OCI-LY7 (cell line): ENCODE results near the gene RCL1. TPM values are rescaled to one million over a fixed set of nuclear protein-coding genes. Genes with fewer than 3 reads are reported as not detected.
"Not testable (repeated sequence)": the region's sequence is repeated elsewhere in the genome, so short reads cannot be mapped to it uniquely, and the experiment has no call there.

Experiments
- BruUV-seq: library from RNA; stranded (reverse); fragments of 400-500 nt; replicated peaks from 2 replicates; lab custom pipeline; 2021; lab: Mats Ljungman, UMichigan
- CTCF ChIA-PET: fragments of 300-600 bp; sonication (Branson Sonifier 250); formaldehyde crosslinking; loops from one replicate; lab custom pipeline; 2022; ENCODE audit warnings: antibody characterized with exemption; ENCODE audit not compliant: unreplicated experiment; lab: Charles Lee
- POLR2A ChIA-PET: fragments of 300-600 bp; sonication (Branson Sonifier 250); formaldehyde crosslinking; loops from one replicate; lab custom pipeline; 2022; ENCODE audit warnings: antibody characterized with exemption; lab: Charles Lee
- DNase-seq: peaks from one replicate; pipeline ENCODE4 v3.0.0-alpha.2; 2015; ENCODE audit warnings: low spot score
- H2AFZ ChIP-seq: fragments of 200-600 bp; sonication (generic), shearing (Covaris generic); 2 replicates; pipeline ENCODE4 v1.6.1; 2014; ENCODE audit warnings: mild to moderate bottlenecking, antibody characterized with exemption, low read length, moderate library complexity
- H3K27ac ChIP-seq: fragments of 200-600 bp; sonication (generic); 2 replicates; pipeline ENCODE4 v1.5.1; 2014; ENCODE audit warnings: mixed run types, low read depth, mild to moderate bottlenecking, moderate library complexity, low read length, inconsistent platforms; ENCODE audit not compliant: poor library complexity, severe bottlenecking
- H3K36me3 ChIP-seq: fragments of 200-600 bp; sonication (generic); 2 replicates; pipeline ENCODE4 v1.6.1; 2014; ENCODE audit warnings: mild to moderate bottlenecking, antibody characterized with exemption, low read length, moderate library complexity, mixed read lengths; ENCODE audit not compliant: insufficient read depth
- H3K4me1 ChIP-seq: fragments of 200-600 bp; sonication (generic); 2 replicates; pipeline ENCODE4 v1.5.1; 2014; ENCODE audit warnings: mild to moderate bottlenecking, low read length; ENCODE audit not compliant: insufficient read depth, poor library complexity, severe bottlenecking
- H3K4me2 ChIP-seq: fragments of 200-600 bp; sonication (generic); 2 replicates; pipeline ENCODE4 v1.6.1; 2014; ENCODE audit warnings: mild to moderate bottlenecking, low read length
- H3K4me3 ChIP-seq: fragments of 200-600 bp; sonication (generic); 2 replicates; pipeline ENCODE4 v1.5.1; 2014; ENCODE audit warnings: mild to moderate bottlenecking, low read depth, low read length; ENCODE audit not compliant: poor library complexity, severe bottlenecking
- H3K79me2 ChIP-seq: fragments of 200-600 bp; sonication (generic); 2 replicates; pipeline ENCODE4 v1.6.1; 2016; ENCODE audit warnings: low read depth, mild to moderate bottlenecking, low read length, moderate library complexity, mixed read lengths; ENCODE audit not compliant: insufficient read depth
- H3K9me2 ChIP-seq: fragments of 200-600 bp; sonication (generic); 2 replicates; pipeline ENCODE4 v1.6.1; 2016; ENCODE audit warnings: mild to moderate bottlenecking, low read length, mixed read lengths; ENCODE audit not compliant: insufficient read depth
- H3K9me3 ChIP-seq: fragments of 200-600 bp; sonication (generic); 2 replicates; pipeline ENCODE4 v1.6.1; 2014; ENCODE audit warnings: mild to moderate bottlenecking, mixed run types, low read length, mixed read lengths
- H4K20me1 ChIP-seq: fragments of 200-600 bp; sonication (generic); 2 replicates; pipeline ENCODE4 v1.6.1; 2014; ENCODE audit warnings: mild to moderate bottlenecking, antibody characterized with exemption, low read length, moderate library complexity, mixed read lengths; ENCODE audit not compliant: insufficient read depth
- CTCF ChIP-seq: fragments of 200-600 bp; sonication (generic); conservative IDR thresholded peaks from 2 replicates; pipeline ENCODE4 v1.5.1; 2014; ENCODE audit warnings: mild to moderate bottlenecking, antibody characterized with exemption, low read length, moderate library complexity, mixed read lengths
- EZH2phosphoT487 ChIP-seq: fragments of 200-600 bp; sonication (generic); IDR thresholded peaks from 2 replicates; pipeline ENCODE4 v1.6.1; 2018; ENCODE audit warnings: low read depth, borderline replicate concordance, mild to moderate bottlenecking, mixed run types, antibody characterized with exemption, low read length, moderate library complexity, mixed read lengths
- intact Hi-C: fragments of 100-400 bp; cut with micrococcal nuclease; formaldehyde crosslinking; loops from one replicate; pipeline ENCODE4 v1.10.0; 2022; ENCODE audit not compliant: unreplicated experiment
- total RNA-seq, 2 experiments: library from RNA; depleted of rRNA in 1 of 2; stranded (reverse); fragments of >200 nt in 1 of 2; shearing (Covaris generic) in 1 of 2; gene quantifications; 2 replicates each; pipeline ENCODE4 v1.2.3, GENCODE V29; 2014 to 2022

RCL1 gene
- total RNA-seq, 2 experiments from 2014 or later: 27.5 to 31.3 TPM

DNA sequence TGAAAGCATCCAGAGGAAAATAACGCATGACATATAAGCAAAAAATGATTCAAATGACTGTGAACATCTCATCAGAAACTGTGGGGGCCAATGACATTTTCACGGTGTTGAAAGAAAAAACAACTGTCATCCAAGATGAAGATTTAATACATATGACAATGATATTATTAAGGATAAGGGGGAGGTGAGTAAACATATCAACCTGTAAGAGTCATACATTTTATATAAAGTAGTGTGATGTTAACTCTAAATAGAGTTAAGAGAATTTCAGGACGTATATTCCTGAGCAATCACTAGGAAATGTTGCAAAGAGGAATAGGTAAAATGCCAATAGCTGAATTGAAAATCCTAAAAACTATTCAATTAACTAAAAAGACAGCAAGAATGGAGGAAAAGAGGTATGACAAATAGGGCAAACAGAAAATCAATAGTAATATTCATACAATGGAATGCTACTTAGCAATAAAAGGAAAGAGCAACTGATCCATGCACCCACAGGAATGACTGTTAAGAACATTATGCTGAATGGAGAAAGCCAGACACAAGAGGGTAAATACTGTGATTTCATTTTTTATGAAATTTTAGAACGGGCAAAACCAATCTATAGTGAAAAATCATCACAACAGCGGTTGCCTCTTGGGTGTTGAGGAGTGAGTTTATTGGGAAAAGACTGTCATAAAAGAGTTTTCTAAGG is 99.9 kb downstream of the RCL1 start:
- POLR2A ChIA-PET: interaction anchor here (0.6 to 1.1 kb wide), 3 partner anchors 72 to 1365 kb away, joined by 3 read pairs; no protein-coding TSS in a partner anchor

GRCh38 chr9:4894076-4894475 is 101.3 kb downstream of the RCL1 start:
- Histone ChIP-seq H2AFZ (no peak overlapping the region), H3K4me1 (no peaks in the 10 kb centered on the region), H3K9me3 (no peaks in the 10 kb centered on the region), H3K36me3 (no peaks in the 10 kb centered on the region), H3K79me2 (no peaks in the 10 kb centered on the region), H3K27ac (no peak overlapping the region), H3K4me3 (no peak overlapping the region), H3K4me2 (no peak overlapping the region), H4K20me1 (no peaks in the 10 kb centered on the region), H3K9me2 (no peaks in the 10 kb centered on the region)
- DNase-seq: no peak
- POLR2A ChIA-PET: interaction anchor here (0.5 kb wide), 1 partner anchor 701 kb away, joined by 3 read pairs; no protein-coding TSS in a partner anchor
- no TSS peak for BruUV-seq
- CTCF ChIA-PET: no interaction called here
- TF ChIP-seq CTCF: no peak
- no peak for TF ChIP-seq EZH2phosphoT487
- intact Hi-C loops: no loop called here

More for the DNA sequence above, 99.9 kb downstream of the RCL1 start:
- CTCF ChIA-PET: no interaction called here
- Histone ChIP-seq H3K4me3 (no peak overlapping the region), H3K27ac (no peak overlapping the region), H3K4me2 (no peak overlapping the region), H3K9me2 (no peaks in the 10 kb centered on the region), H3K36me3 (no peaks in the 10 kb centered on the region), H3K9me3 (no peaks in the 10 kb centered on the region), H3K4me1 (no peaks in the 10 kb centered on the region), H3K79me2 (no peaks in the 10 kb centered on the region), H2AFZ (no peak overlapping the region), H4K20me1 (no peaks in the 10 kb centered on the region)
- no peak for DNase-seq
- intact Hi-C loops: no loop called here
- TF ChIP-seq CTCF (no peak), EZH2phosphoT487 (no peak)
- no TSS peak for BruUV-seq

GRCh38 chr9:4899853-4900252 is 107.1 kb downstream of the RCL1 start:
- H3K27ac ChIP-seq, H3K4me1 ChIP-seq, H3K9me2 ChIP-seq, H3K9me3 ChIP-seq, H3K4me2 ChIP-seq, CTCF ChIA-PET, BruUV-seq, H2AFZ ChIP-seq, intact Hi-C loops, H3K79me2 ChIP-seq, H3K36me3 ChIP-seq, H4K20me1 ChIP-seq, H3K4me3 ChIP-seq, DNase-seq: not testable (repeated sequence)
- POLR2A ChIA-PET: interaction anchor here (0.6 to 0.9 kb wide), 2 partner anchors 10 to 236 kb away, joined by 3 to 4 read pairs; no protein-coding TSS in a partner anchor

GRCh38 chr9:4901401-4902134 is 108.8 kb downstream of the RCL1 start:
- H3K9me2 ChIP-seq, POLR2A ChIA-PET, H2AFZ ChIP-seq, H4K20me1 ChIP-seq, H3K4me2 ChIP-seq, H3K79me2 ChIP-seq, BruUV-seq, CTCF ChIA-PET, DNase-seq, H3K4me1 ChIP-seq, H3K36me3 ChIP-seq, H3K27ac ChIP-seq, H3K4me3 ChIP-seq, intact Hi-C loops, H3K9me3 ChIP-seq: not testable (repeated sequence)
